GM20431 (cell line): ENCODE results near the gene BTG4.

Experiments used
- in situ Hi-C: fragments of 300-500 bp; cut with MseI, MboI; formaldehyde crosslinking; loops from one replicate; pipeline ENCODE4 v1.15.0; 2020; ENCODE audit warnings: low sequenced_read_pairs; ENCODE audit not compliant: unreplicated experiment

The BTG4 gene

DNA sequence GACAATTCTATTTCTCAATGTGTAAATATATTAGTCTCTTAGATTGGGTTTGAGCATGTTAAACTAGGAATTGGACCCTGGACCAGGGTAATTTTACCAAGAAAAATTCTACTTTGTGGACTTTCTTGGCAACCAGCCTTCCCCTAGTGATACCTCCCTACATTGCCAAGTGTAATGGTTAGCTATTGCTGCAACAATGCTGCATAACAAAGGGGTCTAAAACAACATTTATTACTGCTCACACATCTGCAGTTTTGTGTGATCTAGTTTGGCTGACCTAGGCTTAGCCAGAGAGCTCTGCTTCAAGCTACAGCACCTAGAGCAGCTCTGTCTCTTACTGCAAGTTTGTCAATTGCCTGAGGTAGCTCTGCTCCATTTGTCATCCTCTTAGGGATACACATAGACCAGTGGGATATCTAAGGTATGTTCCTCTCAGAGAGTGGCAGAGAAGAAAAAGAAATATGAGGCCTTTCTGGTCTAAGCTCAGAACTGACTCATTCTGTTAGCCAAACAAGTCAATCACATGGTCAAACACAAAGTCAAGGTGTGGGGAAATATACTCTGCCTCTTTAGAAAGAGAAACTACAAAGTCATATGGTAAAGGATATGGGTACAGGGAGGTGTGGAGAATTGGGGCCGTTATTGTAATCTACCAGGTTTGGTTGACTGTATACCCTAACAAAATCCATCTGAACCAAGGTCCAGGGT lies 26.4 kb upstream of the BTG4 start:
- in situ Hi-C loops = no loop called here

GRCh38 chr11:111537336-111537860 lies 25.2 kb upstream of the BTG4 start:
- in situ Hi-C loops = no loop called here

- in situ Hi-C loops = no loop called here
Measured at GRCh38 chr11:111535281-111535680, 23.1 kb upstream of the BTG4 start.

- in situ Hi-C loops = no loop called here
Measured at GRCh38 chr11:111532365-111532709, 20.2 kb upstream of the BTG4 start.

GRCh38 chr11:111531687-111532364 lies 19.6 kb upstream of the BTG4 start:
- in situ Hi-C loops = no loop called here

DNA sequence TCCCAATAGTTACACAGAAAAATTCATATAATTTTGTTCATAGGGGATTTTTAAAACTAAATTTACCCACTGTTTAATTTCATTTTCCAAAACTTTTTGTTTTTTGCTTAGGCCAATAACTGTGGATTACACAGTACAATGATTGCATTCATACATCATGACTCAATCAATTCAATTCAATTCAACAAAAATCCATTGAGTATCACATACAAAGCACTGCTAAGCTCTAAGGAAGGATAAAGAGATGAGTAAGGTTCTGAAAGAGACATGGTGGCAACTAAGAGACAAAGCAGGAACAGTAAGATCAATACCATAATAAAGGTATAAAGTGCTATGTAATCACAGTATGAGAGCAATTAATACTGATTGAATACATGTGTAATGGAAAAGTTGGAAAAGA lies 18.9 kb upstream of the BTG4 start:
- in situ Hi-C loops = no loop called here

GRCh38 chr11:111530091-111530490 lies 17.9 kb upstream of the BTG4 start:
- in situ Hi-C loops = no loop called here

DNA sequence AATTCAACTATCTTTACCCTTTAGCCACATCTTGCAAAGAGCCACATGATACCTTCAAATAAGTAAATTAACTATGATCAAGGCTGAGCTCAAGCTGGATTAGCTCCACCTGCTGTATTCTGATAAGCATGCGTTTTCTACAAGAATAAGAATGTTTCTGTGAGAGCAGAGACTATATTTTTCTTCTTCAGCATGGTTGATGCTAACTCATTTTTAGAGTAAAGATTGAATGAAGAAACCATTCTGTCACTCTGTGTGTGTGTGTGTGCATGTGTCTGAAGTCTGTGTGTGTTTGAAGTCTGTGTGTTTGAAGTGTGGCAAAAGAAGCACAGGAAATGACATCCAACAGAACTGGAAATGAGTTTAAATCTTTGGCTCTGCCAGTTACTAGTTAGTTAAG lies 16.4 kb upstream of the BTG4 start:
- in situ Hi-C loops = no loop called here

GRCh38 chr11:111527279-111527678 lies 15.1 kb upstream of the BTG4 start:
- in situ Hi-C loops = no loop called here

DNA sequence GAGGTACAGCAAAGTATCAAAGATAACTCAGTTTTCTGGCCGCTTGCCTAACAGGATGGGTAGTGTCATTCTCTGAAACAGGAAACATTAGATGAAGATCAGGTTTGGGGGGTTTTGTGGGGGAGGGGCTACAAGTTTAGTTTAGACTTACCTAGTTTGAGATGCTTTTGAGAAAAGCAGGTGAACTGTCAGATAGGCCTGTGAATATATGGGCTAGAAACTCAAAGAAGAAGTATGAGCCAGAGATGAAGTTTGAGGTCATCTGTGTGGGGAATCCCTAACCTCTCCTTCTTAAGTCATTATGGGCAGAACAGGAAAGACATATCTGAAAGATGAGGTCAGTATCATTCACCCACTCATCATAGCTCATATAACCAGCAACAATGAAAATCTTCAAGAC lies 14.3 kb upstream of the BTG4 start:
- in situ Hi-C loops = no loop called here

- in situ Hi-C loops = no loop called here
Measured at GRCh38 chr11:111525456-111525855, 13.3 kb upstream of the BTG4 start.

DNA sequence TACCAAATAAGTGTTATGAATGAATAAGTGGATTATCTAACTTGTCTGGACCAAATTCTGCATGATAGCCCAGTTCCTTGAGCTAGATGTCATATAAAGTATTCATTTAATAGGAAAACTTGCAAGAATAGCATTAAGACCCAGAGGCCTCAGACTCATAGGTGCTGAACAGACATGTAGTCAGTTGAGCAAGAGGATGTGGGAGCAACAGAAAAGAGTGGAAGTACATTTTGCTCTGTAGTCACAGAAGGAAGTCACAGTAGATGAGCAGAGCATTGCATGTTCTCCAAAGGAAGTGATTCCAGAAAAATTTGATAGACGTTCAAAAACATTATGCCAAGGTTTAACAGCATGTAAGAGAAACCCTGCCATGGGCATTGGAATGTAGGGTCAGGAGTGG lies 11.9 kb upstream of the BTG4 start:
- in situ Hi-C loops = no loop called here

- in situ Hi-C loops = no loop called here
Measured at GRCh38 chr11:111523343-111523742, 11.2 kb upstream of the BTG4 start.

GRCh38 chr11:111522426-111522825 lies 10.2 kb upstream of the BTG4 start:
- in situ Hi-C loops = no loop called here

DNA sequence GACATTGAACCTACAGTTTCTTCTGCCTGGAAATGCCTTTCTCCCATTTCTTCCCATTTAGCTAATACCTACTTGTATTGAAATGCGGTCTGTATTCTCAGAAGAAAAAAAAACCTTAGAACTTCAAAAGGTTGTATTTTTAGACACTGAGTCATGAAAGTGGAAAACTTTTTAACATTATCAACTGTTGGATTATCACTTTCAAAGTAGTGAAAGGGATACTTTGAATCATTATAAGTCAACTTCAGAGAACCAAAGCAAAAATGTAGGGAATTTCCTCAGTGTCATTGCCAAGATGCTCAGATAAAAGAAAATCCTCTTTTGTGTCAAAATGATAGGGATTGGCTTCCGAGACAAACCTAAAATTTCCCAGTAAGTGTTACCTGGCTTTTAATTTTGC lies 8.9 kb upstream of the BTG4 start:
- in situ Hi-C loops = no loop called here

GRCh38 chr11:111520560-111520959 lies 8.4 kb upstream of the BTG4 start:
- in situ Hi-C loops = no loop called here

- in situ Hi-C loops = no loop called here
Measured at GRCh38 chr11:111518668-111519067, 6.5 kb upstream of the BTG4 start.

- in situ Hi-C loops = no loop called here
Measured at GRCh38 chr11:111515591-111515990, 3.4 kb upstream of the BTG4 start.

DNA sequence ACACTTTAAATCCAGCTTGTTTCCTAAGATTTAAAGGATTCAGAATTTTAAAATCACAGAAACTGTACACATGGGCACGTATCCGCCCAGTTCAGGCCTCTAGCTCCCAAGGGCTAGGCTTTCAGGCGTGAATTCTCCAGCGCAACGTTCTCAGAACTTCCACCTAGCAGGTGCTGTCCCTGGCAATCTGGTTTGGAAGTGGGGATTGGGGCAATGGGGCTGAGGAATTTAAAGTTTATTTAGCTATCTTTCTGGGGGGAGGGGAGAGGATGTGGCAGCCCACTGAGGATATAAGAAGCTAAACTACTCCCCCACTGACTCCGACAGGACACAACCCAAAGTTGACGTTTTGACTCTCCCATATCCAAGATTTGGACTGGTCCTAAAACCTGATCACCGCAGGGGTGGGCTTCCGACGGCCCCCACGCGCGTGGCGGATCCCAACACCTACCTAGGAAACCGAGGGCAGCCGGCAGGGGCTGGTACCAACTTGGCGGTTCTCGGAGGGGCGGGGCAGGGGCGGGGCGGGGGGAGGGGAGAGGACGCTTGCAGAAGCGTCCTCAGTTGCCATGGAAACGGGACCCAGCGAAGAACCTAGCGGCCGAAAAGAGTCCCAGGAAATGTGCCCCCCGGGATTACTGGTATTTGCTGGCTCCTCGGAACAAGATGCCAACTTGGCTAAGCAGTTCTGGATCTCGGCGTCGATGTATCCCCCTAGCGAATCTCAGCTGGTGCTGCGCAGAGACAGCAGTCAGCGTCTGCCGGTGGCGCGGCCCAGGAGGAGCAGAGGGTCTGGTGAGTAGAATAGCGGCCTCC lies 2.2 kb upstream of the BTG4 start, which contains the start of gene HOATZ:
HOATZ (plus strand) TSS at position 563 of the 816 bp plus-strand sequence; CDS start at position 570, 7 bp downstream.
- in situ Hi-C loops = no loop called here

GRCh38 chr11:111513240-111513605 lies 1.0 kb upstream of the BTG4 start:
- in situ Hi-C loops = no loop called here

- in situ Hi-C loops = no loop called here
Measured at GRCh38 chr11:111510311-111510710, 1.9 kb downstream of the BTG4 start.
